ENCODE data around the gene ADAM15.

GRCh38 chr1:155069551-155070157 lies 18.5 kb downstream of the ADAM15 start:
- TF ChIP-seq POLR2A (IDR thresholded peaks at IDR 0.05), result no peak
- no peak for TF ChIP-seq CTCF (IDR thresholded peaks at IDR 0.05)
- no peak for TF ChIP-seq EP300 (IDR thresholded peaks at IDR 0.05)

All from suprapubic skin (tissue), 3 donors.